ENCODE results near the gene TNFRSF12A.

DNA sequence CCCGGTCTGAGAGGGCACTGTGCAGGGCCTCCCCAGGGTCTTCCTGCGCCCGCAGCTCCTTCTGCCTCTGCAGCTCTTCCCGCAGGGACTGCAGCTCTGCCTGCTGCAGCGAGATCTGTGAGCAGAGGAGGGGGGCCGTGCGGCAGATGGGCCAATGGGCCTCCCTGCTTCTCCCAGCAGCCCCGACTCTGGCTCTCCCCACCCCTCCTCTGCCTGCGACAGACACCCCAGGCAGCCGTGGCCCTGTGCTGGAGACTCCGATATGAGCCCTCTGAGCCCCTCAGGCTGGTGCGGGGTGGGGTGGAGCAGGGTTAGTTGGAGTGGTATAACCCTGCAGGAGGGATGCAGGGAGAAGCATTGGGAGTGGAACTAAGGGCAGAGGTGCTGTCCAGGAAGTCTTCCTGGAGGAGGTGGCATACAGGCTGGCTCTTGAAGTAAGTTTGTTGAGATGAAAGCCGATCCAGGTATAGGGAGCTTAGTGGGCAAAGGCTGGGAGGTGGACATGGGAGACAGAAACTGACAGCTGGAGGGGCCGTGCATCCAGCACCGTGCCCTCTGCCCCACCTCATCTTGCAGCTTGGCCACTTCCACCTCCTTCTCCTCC lies 8.7 kb downstream of the TNFRSF12A start:
- no peak for TF ChIP-seq CTCF (IDR thresholded peaks at IDR 0.05)
- TF ChIP-seq POLR2A (IDR thresholded peaks at IDR 0.05) = no peak
- TF ChIP-seq EP300 (IDR thresholded peaks at IDR 0.05) = no peak
